Left lung (tissue), 10 donors: ENCODE measurements around the gene ECHDC3. TPM values are rescaled to one million over a fixed set of nuclear protein-coding genes. Genes with fewer than 3 reads are reported as not detected.

ENCODE experiments used
- ATAC-seq: fragments of 200-7000 bp; cut with Tn5 transposase; one replicate; pipeline ENCODE4 v1.9.1; 2020; ENCODE audit warnings: moderate library complexity
- DNase-seq, 4 donors: peaks; one replicate each; pipeline ENCODE4 v3.0.0-alpha.2; 2013 to 2020
- H3K27ac ChIP-seq, 2 donors: fragments of 200-600 bp; sonication (generic) in 1 of 2; one replicate each; pipeline versions ENCODE4 v1.5.0 to v1.8.0; 2020 to 2021
- H3K27me3 ChIP-seq, 2 donors: fragments of 200-600 bp; sonication (generic) in 1 of 2; one replicate each; pipeline versions ENCODE4 v1.5.0 to v1.8.0; 2020 to 2021
- H3K36me3 ChIP-seq, 2 donors: fragments of 200-600 bp; sonication (generic) in 1 of 2; one replicate each; pipeline versions ENCODE4 v1.5.0 to v1.8.0; 2020 to 2021
- H3K4me1 ChIP-seq, 2 donors: fragments of 200-600 bp; one replicate each; pipeline ENCODE4 v1.8.0; 2021
- H3K4me3 ChIP-seq, 2 donors: fragments of 200-600 bp; sonication (generic) in 1 of 2; one replicate each; pipeline versions ENCODE4 v1.5.0 to v1.8.0; 2020 to 2021; ENCODE audit warnings: mild to moderate bottlenecking in 1 of 2
- H3K9me3 ChIP-seq, 2 donors: fragments of 200-600 bp; sonication (generic) in 1 of 2; one replicate each; pipeline versions ENCODE4 v1.5.0 to v1.8.0; 2020 to 2021
- intact Hi-C, 2 donors: fragments of 100-400 bp; cut with DNase I; formaldehyde crosslinking; loops; one replicate each; pipeline versions ENCODE4 v1.11.2 to v1.14.2; 2022
- polyA plus RNA-seq, 6 donors: library from polyadenylated mRNA; unstranded; fragments of 120-200 nt; gene quantifications; one replicate each; pipeline ENCODE4 v1.2.1, GENCODE V29; 2013; ENCODE audit not compliant: insufficient read length in 6 of 6
- total RNA-seq, 2 donors: library from RNA; stranded (reverse); fragmentation: NEBNext Ultra II Directional; extraction: Animal tissue kit (Norgen Biotek cat#: 25700); gene quantifications; one replicate each; pipeline ENCODE4 v1.2.1, GENCODE V29; 2021
- TF ChIP-seq, protein P1 (sequence below), 2 donors: fragments of 200-600 bp; sonication (generic) in 1 of 2; IDR thresholded peaks; one replicate each; pipeline versions ENCODE4 v1.5.0 to v1.8.0; 2021; ENCODE audit warnings: antibody characterized with exemption in 2 of 2
- donor health status: DM: no; HTN: yes; CAD: no.
- donor health status: DM: no; HTN: no; CAD: no.

Gene ECHDC3
- total and polyA plus RNA-seq, 8 donors = 12.4 to 32.6 (median 14.7) TPM

DNA sequence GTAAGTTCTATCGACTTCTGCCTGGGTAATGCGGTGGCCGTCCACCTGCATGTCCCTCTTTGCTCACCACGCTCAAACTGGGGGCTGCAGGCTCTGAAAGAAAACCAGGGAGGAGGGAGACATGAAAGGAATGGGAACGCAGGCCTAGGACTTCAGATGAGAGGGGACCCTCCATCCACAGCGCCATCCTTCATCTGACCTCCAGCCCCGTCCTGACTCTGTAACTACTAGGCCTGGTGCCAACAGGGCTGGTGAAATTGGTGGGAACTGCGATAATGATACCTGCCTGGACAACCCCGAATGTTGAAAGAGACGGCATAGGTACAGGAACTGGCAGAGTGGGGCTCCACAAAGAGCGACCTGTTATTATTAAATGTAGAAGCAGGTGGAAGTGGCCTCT is 1.3 kb upstream of the ECHDC3 start:
- H3K27me3 ChIP-seq = peaks cover 0 to 16% of the 10 kb centered on the region in 2 donors
- no peak for DNase-seq
- ATAC-seq = no peak
- intact Hi-C loops = no loop called here
- H3K36me3 ChIP-seq = no peaks in the 10 kb centered on the region
- no peaks in the 10 kb centered on the region for H3K9me3 ChIP-seq
- H3K27ac ChIP-seq = no peak overlapping the region
- TF ChIP-seq, protein P1, sequence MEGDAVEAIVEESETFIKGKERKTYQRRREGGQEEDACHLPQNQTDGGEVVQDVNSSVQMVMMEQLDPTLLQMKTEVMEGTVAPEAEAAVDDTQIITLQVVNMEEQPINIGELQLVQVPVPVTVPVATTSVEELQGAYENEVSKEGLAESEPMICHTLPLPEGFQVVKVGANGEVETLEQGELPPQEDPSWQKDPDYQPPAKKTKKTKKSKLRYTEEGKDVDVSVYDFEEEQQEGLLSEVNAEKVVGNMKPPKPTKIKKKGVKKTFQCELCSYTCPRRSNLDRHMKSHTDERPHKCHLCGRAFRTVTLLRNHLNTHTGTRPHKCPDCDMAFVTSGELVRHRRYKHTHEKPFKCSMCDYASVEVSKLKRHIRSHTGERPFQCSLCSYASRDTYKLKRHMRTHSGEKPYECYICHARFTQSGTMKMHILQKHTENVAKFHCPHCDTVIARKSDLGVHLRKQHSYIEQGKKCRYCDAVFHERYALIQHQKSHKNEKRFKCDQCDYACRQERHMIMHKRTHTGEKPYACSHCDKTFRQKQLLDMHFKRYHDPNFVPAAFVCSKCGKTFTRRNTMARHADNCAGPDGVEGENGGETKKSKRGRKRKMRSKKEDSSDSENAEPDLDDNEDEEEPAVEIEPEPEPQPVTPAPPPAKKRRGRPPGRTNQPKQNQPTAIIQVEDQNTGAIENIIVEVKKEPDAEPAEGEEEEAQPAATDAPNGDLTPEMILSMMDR (IDR thresholded peaks at IDR 0.05) = no peak
- H3K4me3 ChIP-seq = no peak overlapping the region
- H3K4me1 ChIP-seq = peaks cover 10 to 22% of the 10 kb centered on the region in 2 donors

DNA sequence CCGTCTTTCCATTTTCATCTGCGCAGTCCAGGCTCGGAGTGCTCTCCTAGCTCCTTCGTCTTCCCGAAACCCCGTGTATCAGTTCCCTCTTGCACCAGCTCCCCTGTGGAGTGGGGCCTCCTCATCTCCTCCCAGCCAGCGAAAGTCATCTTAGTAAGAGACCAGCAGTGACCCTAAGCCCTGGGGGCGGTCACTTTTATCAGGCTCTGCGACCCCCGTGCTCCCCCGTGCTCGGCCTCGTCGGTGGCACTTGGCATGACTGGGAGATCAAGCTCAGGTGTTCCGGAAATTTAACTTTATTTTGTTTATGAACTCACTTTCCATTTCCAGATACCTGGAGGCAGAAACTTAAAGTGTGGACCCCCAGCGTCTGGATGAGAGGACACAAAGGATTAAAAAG is 574 bp upstream of the ECHDC3 start:
- TF ChIP-seq, protein P1 (IDR thresholded peaks at IDR 0.05) = no peak
- H3K36me3 ChIP-seq = no peaks in the 10 kb centered on the region
- peak in 1 of 4 donors; percentile 71 for DNase-seq
- peaks cover 10 to 22% of the 10 kb centered on the region in 2 donors for H3K4me1 ChIP-seq
- H3K9me3 ChIP-seq = no peaks in the 10 kb centered on the region
- ATAC-seq = no peak
- no peak overlapping the region for H3K27ac ChIP-seq
- intact Hi-C loops = no loop called here
- H3K27me3 ChIP-seq = peaks cover 0 to 16% of the 10 kb centered on the region in 2 donors
- H3K4me3 ChIP-seq = peak overlapping the region; percentile 25 to 60

- peak; percentile 60 for ATAC-seq
- Histone ChIP-seq H3K4me1 (peaks cover 10 to 28% of the 10 kb centered on the region in 2 donors), H3K9me3 (no peaks in the 10 kb centered on the region), H3K4me3 (peak overlapping the region; percentile 60 to 80), H3K36me3 (no peaks in the 10 kb centered on the region), H3K27ac (peak overlapping the region; percentile 69 to 72), H3K27me3 (peaks cover 0 to 16% of the 10 kb centered on the region in 2 donors)
- no peak for DNase-seq
- intact Hi-C loops = no loop called here
- TF ChIP-seq, protein P1 (IDR thresholded peaks at IDR 0.05) = no peak
These were observed 657 bp downstream of the ECHDC3 start for GRCh38 chr10:11742779-11743298.

DNA sequence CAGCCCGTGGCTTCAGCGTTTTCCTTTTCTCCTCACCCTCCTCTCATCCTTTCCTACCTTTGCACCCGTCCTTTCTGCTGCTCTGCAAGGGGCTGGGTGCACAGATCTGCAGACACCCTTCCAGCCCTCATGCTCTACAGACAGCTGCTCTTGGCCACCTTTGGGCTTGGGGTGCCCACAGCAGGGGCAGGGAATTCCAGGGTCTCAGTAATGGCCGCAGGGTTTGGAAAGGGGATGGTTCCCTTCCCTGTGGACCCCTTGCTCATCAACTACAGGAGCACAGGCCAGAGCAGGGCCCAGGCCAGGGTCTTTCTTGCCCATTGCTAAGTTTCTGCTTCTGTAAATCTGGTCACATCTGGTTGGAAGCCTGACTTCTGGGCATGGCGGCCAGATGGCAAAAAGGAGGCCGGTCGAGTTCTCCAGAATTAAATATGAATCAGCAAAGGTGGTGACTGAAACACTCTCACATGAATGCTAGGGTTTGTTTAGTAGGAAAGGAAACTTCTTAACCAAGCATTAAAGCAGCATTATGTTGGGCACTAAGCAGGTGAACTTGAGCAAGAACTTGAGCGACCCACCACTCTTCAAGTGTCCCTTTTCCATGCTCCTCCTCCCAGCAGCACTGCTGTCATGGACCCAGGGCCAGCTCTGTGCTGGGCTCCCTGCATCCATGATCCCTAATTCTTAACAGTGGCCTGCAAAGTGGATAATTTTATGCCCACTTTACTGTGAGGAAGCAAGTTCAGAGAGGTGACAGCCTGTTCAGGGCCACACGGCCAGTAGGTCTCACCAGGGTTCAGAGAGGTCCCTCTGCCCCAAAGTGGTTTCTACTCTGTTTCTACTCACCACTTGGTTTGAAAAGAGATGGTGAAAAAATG is 1.5 kb downstream of the ECHDC3 start:
- ATAC-seq (no peak), DNase-seq (no peak)
- TF ChIP-seq, protein P1 (IDR thresholded peaks at IDR 0.05) = no peak
- H3K9me3 ChIP-seq = no peaks in the 10 kb centered on the region
- H3K27me3 ChIP-seq = peaks cover 0 to 16% of the 10 kb centered on the region in 2 donors
- intact Hi-C loops = no loop called here
- peaks cover 10 to 28% of the 10 kb centered on the region in 2 donors for H3K4me1 ChIP-seq
- H3K4me3 ChIP-seq = peak overlapping the region; percentile 60 to 80
- no peaks in the 10 kb centered on the region for H3K36me3 ChIP-seq
- H3K27ac ChIP-seq = no peak overlapping the region

GRCh38 chr10:11745045-11745444 is 2.9 kb downstream of the ECHDC3 start:
- peaks cover 0 to 16% of the 10 kb centered on the region in 2 donors for H3K27me3 ChIP-seq
- peaks cover 0 to 9% of the 10 kb centered on the region in 2 donors for H3K36me3 ChIP-seq
- no peaks in the 10 kb centered on the region for H3K9me3 ChIP-seq
- DNase-seq (no peak), ATAC-seq (no peak)
- TF ChIP-seq, protein P1 (IDR thresholded peaks at IDR 0.05) = no peak
- H3K4me1 ChIP-seq = peaks cover 10 to 28% of the 10 kb centered on the region in 2 donors
- no peak overlapping the region for H3K27ac ChIP-seq
- H3K4me3 ChIP-seq = no peak overlapping the region
- intact Hi-C loops = no loop called here
